GM19351 (cell line): ENCODE data around the gene CDH12.
"Not testable (repeated sequence)": the region's sequence is repeated elsewhere in the genome, so short reads cannot be mapped to it uniquely, and the experiment has no call there.

ENCODE experiments used
- ATAC-seq: cut with Tn5 transposase; IDR thresholded peaks from one replicate; pipeline ENCODE4 v1.9.1; 2021; ENCODE audit warnings: mild to moderate bottlenecking, moderate library complexity; ENCODE audit not compliant: unreplicated experiment

The CDH12 gene

DNA sequence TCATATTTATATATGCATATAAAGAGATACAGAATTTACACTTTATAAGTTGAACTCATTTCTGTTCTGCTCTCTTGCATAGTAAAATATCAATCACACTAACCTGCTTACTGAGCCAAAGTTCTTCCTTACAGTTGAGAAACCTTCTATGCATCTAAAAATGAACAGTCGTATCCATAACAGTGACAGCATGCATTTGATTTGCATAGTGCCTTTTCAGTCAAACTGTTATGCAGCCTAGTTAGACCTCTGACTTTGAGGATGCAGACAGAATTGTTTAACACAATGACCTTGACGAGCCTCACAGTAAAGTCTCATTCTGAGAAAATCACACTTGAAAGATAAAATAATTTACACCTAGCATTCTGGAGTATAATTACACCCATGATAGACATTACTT is 683.9 kb downstream of the CDH12 start:
- ATAC-seq: not testable (repeated sequence)

DNA sequence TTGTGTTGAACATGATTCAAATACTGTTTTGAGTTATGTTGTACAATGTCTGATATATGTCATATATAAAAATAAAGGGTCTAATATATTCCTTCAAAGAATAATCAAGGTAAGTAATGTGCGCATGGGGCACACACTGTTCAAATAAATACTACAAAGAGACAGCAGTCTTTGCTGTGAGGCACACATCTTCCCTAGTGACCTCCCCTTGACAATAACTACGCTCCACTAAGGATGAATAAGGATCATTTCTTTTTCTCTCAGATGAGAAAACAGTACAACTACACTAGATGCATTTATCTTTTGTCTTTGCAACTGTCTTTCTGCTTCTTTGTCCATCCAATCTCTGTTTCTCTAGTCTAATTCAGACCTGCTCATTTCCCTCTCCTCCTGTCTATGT is 684.4 kb downstream of the CDH12 start:
- ATAC-seq: not testable (repeated sequence)

DNA sequence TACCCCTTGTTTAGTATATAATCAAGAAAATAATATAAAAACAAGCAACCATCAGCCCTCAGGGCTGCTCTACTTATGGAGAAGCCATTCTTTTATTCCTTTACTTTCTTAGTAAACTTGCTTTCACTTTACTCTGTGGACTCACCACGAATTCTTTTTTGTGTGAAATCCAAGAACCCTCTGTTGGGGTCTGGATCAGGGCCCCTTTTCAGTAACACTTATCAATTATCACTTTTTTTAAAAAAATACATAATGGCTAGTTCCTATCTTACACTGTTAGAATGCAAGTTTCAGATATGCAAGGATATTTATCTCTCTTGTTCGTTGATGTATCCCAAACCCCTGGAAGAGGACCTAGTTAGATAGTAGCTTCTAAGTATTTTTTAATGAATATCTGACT is 687.2 kb downstream of the CDH12 start:
- ATAC-seq: not testable (repeated sequence)

DNA sequence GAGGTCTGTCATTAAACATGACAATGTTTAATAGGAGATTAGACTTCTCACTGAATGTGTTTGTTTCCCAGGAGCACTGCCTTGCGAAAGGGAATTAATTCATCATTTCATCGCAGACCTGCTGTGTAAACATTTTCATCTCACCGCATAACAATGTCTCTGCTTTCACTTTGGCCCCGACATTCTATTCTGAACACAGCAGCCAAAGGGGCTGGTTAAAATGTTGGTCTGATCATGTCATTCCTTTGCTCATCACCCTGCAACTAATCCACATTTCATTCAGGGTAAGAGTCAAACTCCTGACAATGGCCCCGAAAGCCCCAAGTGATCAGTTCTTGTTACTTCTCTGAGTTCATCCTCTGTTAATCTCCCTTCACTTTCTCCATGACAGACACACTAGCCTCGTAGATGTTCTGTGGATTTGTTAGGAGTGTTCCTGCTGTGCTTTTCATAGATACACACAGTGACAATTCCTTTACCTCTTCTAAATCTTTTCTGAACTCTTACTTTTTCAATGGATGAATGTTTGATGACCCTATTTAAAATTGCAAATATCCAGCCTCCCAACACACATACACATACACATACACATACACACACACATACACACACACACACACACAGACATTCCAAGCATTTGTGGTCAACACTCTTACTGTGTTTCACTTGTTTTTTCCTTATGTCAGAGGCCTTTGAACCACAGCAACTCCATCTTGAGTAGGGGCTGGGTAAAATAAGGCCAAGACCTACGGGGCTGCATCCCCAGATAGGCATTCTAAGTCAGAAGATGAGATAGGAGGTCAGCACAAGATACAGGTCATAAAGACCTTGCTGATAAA is 688.0 kb downstream of the CDH12 start:
- ATAC-seq: not testable (repeated sequence)

DNA sequence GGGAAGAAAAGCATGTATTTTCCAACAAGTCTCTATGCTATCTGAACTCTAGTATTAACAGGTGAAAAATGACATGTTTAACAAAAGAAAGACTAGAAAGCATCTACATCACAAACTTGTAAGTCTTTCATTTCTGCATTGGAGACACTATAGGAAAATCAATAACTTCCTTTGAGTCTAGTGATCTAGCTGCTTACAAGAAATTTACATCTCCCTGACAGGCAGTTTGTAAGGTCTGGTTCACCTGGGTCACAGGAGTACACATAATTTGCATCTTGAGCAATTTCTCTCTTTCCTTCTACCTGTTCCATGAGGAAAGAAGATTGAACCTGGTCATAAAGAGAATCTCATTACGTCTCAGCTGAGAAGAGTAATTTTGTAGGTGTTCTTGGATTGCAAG is 696.2 kb downstream of the CDH12 start:
- ATAC-seq: not testable (repeated sequence)

DNA sequence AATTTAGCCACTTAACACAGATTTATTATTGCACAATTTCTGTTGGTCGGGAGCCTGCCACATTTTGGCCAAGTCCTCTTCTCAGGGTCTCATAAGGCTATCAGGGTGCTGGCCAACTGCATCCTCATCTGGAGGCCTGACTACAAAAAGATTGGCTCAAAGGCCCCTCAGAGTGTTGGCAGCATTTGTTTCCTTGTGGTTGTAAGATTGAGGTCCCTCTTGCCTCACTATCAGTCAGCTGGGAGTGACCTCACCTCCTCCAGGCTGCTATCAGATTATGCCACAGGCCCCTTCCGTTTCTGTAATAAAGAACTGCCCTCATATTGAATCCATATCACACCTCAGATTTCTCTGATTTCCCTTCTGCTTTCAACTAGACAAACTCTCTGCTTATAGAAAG is 698.4 kb downstream of the CDH12 start:
- not testable (repeated sequence) for ATAC-seq

DNA sequence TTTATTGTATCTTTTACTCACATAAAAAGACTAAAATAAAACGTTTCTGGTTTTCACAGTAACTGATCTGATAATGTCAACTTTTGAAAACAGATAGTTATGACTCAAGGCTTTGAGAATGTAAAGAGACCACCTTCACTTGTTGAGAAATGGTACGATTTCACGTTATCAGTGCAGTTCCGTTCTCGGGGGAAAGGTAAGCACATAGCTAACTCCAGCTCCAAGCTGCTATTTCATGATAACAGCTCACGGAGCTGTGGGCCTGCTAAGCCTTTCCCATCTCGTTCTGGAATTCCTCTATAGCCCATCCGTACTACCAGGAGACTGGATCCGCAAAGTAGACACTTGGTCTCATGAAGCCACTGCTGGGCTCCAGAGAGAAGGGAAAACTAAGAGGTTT is 701.3 kb downstream of the CDH12 start:
- ATAC-seq: not testable (repeated sequence)

DNA sequence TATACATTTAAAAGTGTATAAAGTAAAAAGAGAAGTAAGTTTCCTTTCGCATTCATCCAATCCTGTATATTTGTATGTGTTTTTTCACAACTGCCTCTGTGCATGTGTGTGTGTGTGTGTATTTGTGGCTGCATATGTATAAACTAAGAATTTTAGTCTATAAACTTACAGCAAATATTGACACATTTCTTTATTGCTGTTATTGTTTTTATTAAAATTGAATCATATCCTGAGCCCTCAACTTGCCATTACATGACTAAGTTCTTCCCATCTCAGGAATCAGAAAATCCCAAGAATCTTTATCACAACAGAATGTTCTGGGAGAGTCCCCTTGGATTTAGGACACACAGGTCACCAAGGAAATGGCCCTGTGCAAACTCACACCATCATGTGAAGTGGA is 712.7 kb downstream of the CDH12 start:
- ATAC-seq: not testable (repeated sequence)

DNA sequence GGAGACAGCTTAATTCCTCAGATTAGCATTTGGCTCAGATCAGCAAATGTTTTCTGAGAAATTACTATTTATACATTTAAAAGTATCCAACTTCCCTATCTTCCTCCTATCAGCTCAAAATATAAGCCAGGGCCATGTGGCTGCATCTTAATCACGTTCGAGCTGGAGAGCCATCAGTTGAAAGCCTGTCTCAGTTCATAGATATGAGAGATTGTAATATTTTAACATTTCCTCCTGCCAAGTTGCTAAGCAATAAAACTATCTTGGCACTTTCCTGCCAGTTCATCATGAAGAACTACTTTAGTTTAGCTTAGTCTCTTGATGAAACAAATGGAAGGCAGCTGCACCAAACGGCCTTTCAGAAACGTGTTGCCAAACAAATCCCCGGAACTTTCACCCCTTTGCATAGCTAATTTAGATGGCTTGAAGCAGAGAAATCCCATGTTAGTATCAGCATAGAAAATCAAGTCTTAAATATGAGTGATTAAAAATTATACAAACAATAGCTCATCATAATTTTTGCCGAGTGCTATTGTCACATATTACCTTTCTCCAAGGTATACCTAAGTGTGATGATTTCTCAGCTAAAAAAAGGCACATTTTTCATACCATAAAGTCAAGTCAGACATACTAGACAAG is 713.4 kb downstream of the CDH12 start:
- not testable (repeated sequence) for ATAC-seq

DNA sequence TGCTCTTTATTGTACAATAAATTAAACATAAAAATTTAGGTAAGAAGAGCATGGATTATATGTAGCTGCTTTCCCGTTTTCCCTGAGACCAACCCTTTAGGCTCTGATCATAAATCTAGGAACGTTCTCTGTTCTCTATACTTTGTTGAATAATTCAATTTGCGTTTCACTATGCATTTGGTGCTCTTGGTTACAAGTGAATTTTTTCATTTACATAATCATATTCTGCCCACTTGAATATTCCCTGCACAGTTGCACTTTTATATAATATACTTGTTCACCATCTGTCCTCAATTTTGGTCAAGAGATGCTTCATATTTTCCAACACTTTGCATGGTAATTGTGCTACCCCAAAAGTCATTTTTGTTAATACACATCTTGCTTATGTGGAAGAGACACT is 741.8 kb downstream of the CDH12 start:
- ATAC-seq: no peak

DNA sequence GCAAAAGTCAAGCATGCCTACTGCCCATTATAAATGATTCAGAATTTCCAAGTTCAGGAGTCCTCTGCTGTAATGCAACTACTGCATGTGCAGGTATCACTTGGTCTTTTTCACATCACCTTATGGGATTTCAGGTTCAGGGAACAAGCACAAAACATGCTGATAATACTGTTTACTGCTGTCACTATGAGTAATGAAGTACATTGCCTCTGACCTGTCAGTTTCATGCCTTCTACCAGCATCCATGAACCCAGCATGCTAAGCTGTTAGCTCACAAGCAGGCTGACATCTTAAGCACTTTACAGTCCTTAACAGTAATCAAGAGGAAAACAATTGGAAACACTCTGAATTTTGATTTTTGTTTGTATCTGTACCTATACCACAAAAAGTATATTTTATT is 743.8 kb downstream of the CDH12 start:
- no peak for ATAC-seq

DNA sequence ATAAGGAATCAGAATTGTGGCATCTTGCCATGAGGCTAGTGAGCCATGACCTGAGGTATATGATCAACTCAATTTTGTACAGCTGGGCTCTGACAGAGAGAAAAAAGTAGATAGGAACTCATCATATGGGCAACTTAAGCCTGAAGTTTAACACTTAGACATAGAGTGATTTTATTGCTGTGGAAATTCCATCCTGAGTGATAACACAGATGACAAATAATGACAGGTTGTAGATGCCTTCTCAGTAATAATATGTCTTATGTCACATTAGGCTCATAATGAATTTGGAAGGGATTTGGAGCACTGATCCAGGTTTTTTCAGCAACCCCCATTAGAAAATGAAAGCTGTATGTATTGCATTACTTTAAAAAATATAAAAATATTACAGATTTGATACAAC is 744.6 kb downstream of the CDH12 start:
- ATAC-seq: no peak

DNA sequence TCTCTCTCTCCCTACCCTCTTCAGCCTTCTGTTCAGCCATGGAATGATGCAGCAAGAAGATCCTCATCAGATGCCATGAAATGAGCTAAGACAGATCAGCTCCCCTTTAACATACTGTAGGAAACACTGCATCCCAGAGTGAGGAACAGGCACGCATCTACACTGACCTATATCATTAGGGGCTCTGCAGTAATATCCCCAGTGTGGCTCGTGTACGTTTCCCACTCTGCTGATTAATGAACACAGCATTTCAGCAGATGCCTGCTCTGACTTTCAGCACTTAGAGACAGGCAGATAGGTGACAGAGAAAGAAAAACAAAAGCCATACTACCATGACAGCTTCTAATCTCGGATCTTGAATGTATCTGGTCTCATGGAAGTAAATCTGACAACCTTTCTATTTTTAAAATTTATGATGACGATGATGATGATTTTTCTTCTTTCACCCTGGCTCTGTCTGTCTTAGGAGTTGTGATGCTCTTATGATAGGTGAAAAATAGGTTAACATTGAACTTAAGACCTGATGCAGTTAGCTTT is 750.3 kb downstream of the CDH12 start:
- ATAC-seq: no peak

DNA sequence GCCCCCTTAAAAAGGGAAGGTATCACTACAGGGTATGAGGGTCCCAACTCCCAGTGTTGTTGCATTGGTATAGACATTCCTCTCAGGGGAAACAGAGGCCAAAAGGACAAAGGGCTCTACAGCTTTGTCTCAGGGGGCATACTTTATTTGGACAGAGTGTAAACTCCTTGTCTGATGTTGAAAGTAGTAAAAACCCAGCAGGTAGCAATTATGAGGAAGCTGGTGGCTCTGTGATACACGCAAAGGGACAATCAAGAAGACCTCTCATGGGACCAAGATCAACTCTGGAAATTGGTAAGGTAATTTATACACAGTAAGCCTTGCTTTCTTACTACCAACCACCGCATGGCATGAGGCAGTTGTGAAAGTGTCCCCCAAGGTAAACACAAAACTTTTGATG is 764.6 kb downstream of the CDH12 start:
- ATAC-seq: no peak

DNA sequence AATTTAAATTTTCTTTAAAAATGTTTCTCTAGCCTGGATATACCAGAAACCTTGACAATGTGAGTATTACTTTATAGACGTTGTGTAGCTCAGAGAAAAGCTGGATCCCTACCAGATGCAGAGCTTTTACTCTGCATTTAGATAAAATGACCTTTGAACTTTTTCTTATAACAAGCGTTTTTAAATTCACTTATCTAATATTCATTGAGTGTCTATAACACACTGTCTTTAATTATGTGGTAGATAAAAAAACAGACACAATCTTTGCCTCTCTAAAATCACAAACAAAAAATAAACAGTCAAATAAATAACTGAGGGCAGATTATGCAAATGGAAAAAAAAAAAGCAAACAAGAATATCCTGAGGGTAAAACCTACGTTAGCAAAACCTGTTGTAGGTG is 773.6 kb downstream of the CDH12 start:
- ATAC-seq: no peak

DNA sequence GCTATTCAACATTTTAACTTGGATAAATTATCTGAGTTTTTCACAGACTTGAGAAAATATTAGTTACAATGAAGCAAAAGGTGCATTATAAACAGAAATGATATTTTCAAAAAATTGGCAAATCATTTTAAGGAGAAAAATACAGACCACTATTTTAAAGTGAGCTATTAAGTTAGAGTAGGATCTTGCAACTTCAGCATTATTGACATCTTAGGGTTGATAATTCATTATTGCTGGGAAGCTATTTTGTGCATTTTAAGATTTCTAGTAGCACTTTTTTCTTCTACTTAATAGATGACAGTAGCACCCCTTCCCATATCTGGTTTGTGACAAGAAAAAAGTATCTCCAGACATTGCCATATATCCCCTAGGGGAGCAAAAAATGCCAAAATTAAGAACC is 774.1 kb downstream of the CDH12 start:
- ATAC-seq: no peak

DNA sequence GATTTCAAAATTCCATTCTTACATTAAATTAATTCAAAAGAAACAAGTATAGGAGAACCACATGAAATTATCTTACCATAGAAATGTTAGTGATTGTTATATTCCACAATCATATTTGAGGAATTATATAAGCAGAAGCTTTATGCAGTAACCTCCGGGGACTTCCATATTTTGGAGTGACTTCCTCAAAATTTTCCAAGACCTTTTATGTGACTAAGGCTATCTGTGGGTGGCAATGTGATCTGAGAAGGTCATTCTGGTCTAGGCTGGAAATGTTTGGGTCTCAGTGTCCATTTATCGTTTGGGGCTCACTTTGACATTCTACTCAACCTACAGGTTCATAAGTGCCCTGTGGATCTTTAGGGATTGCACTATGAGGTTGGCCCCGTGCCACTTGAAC is 776.6 kb downstream of the CDH12 start:
- ATAC-seq: no peak

DNA sequence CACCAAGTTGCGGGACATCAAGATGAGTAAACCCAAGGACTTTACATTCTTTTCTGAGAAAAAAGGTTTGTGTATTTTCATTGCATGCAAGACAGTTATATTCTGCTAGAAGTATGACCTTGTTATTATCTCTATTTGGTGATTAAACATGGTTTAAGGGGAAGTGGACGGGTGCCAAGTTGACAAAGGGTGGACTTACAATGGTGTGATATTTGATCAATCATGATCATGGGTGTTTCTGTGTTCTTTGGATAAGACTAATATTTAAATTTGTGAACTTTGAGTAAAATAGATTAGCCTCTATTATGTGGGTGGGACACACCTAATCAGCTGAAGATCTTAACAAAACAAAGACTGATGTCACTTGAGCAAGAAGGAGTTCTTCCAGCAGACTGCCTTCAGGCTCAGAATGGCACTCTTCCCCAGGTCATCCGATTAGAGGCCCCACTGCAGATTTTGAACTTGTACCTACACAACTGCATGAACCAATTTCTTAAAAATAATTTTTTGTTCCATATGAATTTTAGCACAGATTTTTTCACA is 782.9 kb downstream of the CDH12 start:
- ATAC-seq: no peak

DNA sequence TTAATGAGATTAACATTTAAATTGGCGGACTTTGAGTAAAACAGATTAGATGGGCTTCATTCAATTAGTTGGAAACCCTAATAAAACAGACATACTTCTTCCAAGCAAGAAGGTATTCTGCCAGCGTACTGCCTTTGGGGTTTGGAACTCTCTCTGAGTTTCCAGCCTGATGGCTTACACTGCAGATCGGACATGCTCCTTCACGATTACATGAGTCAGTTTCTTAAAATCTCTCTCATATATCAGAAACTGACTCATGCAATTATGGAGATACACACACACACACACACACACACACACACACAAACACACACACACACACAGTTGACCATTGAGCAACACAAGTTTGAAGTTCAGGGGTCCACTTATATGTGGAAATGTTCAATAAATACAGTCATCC is 789.4 kb downstream of the CDH12 start:
- ATAC-seq: no peak

DNA sequence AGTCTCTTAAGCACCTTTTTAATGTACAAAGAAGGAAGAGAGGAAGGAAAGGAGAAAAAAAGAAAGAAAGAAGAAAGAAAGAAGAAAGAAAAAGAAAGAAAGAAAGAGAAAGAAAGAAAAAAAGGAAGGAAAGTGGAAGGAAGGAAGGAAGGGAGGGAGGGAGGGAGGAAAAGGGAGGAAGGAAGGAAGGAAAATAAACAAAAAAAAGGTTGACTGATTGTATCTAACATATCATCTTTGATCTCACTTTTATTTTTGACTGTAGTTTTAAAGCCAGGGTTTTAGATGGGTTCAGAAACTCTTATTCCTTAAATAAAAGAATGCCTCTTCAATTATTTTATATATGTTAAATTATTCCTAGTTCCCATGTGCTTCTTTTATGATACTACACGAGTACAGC is 794.5 kb downstream of the CDH12 start:
- ATAC-seq: no peak

DNA sequence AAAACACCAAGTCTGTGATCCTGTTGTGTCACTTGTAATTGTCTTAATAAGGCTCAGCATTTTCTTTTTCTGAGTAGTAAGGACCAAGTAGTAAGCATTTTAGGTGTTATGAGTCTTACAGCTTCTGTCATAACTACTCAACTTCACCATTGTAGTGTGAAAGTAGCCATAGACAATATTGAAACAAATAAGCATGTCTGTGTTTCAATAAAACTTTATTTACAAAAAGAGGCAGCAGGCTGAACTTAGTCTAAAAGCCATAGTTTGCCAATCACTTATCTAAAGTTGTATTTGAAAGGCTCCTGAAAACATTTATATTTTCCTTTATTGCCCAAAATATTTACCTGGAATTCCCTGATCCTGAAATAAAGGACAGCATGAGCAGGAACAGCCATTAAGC is 796.1 kb downstream of the CDH12 start:
- no peak for ATAC-seq

DNA sequence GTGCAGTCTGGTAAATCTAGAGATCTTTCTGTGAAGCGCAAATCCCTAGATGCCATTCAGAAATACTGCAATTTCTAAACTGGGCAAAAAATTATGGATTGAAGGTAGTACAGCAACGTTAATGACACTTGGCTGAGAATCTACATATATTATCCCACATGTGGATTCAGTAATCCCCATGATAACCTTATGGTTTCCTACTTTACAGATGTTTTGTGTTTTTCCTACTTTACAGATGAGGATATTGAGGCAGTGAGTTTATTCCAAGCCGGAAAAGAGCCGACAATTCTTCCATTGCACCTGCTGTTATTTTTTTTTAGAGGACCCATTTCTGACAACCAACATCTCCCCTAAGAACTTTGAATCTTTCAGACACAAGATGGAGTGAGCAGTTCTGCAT is 796.5 kb downstream of the CDH12 start:
- ATAC-seq: no peak
